Measurements from ENCODE around the gene IFI30. TPM values are rescaled to one million over a fixed set of nuclear protein-coding genes. Genes with fewer than 3 reads are reported as not detected.
A peak's percentile ranks its signal among the peaks of the same experiment; 100 is the strongest.

Gene IFI30
- total RNA-seq, 1 experiment from 2014 or later = 77.6 TPM

DNA sequence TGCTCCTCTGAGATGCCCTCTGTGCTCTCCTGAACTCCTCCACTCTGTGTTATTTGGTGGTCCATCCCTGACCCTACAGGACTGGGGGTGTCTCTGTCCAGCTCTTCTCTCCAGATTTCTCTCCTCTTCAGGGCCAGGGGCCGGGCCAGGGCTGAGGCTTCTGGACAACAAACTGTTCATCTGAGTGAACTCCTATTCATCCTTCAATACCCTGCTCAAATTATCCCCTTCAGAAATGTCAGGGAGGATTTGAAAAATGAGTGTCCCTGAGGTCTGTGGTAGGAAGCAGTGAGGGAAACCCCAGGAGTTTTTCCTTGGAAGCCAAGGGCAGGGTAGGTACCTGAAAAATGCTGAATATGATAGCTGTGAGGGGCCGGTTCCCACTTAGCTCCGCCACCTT, 45.0 kb downstream of the IFI30 start:
- in situ Hi-C loops (cut with HindIII; ENCODE audit: low sequenced_read_pairs) = no loop called here
- DNase-seq (ENCODE audit: low spot score) = no peak

DNA sequence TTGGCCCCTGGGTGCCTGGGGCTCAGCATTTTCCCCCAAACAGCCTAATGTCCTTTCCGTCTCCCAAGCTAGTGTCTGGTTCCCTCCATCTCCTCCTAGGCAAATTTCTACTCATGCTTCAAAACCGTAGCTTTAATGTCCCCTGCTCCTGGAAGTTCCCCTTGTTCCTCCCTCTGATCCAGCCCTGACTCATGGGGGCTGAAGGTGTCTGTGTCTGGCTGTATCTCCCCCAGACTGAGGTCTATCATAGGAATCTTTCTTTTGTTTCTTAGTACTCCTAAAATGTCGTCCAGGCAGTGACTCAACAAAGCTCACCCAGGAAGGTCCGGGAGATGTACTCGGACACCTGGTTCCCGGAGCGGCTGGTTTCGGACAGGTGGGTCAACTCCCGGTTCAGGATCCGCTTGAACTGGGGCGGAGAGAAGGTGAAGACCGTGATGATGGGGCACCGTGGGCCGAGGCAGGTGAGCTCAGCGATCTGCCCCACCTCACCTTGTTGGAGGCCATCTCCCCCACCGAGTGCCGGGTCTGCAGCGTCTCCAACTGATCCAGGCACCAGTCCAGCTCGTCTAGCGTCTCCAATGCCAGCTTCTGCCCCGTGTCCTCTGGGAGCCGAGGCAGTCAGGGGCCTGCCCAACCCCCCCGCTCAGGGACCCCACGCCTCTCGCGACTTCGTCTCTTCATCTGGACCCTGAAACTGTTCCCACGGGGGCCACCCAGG, 46.5 kb downstream of the IFI30 start:
- in situ Hi-C loops (cut with HindIII; ENCODE audit: low sequenced_read_pairs) = no loop called here
- DNase-seq (ENCODE audit: low spot score) = no peak

DNA sequence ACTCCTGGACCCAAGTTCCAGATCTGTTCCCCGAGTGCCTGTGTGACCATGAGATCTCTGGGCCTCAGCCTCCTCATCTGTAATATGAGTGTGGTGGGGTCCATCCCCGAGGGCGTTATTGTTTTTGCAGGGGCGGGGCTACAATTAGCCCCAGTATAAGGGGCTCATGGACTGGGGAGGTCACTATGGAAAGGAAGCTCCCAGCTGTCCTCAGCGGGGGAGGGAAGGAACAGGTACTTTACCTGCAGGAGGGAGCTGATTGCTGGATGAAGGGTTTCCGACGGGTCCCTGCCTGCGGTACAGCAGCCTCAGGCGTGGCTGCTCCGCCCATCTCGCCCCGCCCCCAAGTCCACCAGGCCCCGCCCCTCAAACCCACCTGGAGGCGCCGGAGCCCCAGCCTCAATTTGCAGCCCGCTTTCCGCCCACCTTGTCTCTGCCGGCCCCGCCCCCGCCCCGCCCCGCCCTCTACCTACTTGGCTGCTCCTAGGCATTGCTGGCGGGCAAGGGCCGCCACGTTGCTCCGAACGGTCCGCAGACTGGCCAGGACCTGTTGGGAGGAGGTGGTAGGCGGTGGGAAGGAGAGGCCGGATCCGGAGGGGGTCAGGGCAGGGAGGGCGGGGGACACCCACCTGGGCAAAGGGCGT, 47.1 kb downstream of the IFI30 start:
- in situ Hi-C loops (cut with HindIII; ENCODE audit: low sequenced_read_pairs) = no loop called here
- no peak for DNase-seq (ENCODE audit: low spot score)

DNA sequence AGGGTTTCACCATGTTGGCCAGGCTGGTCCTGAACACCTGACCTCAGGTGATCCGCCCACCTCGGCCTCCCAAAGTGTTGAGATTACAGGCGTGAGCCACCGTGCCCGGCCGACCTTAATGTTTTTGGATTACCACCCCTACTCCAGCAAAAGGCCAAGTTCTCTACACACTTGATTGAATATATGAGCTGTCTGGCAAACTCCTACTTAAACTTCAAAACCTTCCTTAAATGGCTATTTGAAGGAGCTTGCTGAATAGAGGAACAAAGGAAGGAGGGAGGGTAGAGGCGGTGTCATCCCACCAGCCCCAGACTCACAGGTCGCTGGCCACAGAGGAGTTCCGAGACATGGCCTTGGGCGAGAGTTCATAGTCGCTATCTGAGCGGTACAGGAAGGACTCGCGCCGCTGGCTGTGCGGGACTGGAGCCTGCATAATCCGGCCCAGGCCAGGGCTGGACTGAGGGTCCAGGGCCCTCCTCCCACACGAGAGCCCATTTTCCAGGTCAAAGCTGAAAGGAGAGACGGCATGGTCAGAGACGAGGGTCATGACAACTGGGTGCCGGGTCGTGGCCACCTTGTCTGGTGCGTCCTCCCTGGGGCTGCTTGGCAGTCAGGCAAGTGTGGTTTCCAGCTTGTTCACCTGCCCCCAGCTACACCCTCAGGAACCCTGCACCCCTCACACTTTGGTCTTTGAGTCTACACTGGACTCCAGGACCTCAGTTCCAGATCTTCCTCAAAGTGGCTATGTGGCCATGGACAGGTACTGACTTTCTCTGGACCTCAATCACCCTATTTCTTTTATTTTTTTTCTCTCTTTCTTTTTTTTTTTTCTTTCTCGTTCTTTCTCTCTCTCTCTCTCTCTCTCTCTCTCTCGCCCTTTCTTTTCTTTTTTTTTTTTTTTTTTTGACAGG, 48.5 kb downstream of the IFI30 start:
- no peak for DNase-seq (ENCODE audit: low spot score)
- in situ Hi-C loops (cut with HindIII; ENCODE audit: low sequenced_read_pairs) = no loop called here

DNA sequence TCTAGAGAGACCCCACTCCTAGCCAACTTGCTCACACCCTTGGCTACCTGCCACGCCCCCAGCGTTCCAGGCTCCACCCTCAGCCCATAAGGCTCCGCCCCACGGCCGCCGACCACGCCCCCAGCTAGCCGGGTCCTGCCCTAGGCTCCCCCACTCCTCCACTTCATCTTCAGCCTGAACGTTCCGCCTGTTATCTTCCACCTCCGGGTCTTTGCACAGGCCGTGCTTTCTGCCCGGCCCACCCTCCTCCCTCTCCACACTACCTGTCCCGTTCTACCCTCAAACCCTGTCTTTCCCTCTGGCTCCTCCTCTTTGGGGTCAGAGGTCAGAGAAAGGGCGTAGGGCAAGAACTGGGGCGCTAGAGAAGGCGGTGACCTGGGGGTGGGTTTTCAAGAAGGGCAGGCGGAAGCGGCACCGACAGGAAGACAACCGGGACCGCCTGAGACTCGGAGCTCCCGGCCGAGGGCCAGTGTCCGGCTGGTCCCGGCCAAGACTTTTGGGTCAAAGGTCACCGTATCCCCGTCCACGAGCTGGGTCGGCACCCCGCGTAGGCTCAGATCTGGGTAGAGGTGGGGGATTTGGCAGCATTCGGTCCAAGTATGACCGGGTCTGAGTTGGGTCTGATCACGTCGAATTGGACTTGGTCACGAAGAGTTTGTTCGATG, 50.4 kb downstream of the IFI30 start:
- peak; percentile 56 for DNase-seq (ENCODE audit: low spot score)
- in situ Hi-C loops (cut with HindIII; ENCODE audit: low sequenced_read_pairs) = no loop called here

DNA sequence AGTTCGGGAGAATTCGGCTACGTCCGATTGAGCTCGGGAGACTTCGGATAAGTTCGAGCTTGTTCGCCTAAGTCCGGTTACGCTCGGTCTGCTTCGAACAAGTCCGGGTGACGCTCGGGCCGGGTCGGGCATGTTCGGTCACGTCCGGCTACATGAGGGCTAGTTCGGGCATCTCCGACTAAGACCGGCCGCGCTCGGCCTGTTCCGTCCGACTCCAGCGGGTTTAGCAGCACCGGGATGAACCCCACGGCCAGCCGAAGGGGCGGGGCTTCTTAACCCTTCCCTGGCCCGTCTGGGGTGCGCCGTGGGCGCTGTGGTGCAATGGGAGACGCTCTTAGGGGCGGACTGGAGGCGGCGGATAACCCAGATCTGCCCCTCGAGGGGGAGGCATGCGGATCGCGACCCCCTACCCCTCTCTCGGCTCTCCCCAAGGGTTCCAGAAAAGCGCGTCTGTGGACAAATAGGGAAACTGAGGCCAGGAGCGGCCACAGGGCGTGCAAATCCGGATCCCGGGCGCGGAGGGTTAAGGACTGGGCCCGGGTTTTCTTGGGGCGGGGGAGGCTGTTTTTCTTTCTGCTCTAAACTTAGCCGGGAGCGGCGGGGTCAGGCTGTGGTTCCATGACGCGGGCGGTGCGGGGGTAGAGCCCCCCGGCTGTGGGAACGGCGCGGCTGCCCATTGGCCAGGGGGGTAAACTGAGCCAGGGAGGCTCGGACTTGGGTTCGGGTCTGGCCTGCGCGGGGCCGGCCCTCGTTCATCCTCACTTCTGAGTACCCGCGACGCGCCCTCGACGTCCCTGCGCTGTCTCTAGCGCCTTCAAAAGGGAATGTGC, 51.1 kb downstream of the IFI30 start:
- DNase-seq (ENCODE audit: low spot score) = peak; percentile 91
- in situ Hi-C loops (cut with HindIII; ENCODE audit: low sequenced_read_pairs) = no loop called here

DNA sequence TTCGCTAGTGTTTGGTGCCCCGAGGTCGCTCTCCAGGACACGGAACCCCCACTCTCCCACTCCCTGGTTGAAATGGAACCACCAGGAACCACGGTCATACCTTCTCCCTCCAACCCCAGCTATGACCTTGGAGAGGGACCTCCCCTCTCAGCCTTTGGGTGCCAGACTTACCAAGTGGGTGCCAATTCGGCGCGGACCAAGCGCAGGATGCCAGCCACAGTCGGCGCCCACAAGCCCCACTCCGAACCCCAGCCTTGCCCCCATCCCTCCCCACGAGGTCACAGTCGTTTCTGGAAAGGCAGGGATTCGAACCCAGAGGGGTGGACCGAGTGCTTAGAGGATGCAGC, 51.7 kb downstream of the IFI30 start:
- in situ Hi-C loops (cut with HindIII; ENCODE audit: low sequenced_read_pairs) = no loop called here
- DNase-seq (ENCODE audit: low spot score) = no peak

DNA sequence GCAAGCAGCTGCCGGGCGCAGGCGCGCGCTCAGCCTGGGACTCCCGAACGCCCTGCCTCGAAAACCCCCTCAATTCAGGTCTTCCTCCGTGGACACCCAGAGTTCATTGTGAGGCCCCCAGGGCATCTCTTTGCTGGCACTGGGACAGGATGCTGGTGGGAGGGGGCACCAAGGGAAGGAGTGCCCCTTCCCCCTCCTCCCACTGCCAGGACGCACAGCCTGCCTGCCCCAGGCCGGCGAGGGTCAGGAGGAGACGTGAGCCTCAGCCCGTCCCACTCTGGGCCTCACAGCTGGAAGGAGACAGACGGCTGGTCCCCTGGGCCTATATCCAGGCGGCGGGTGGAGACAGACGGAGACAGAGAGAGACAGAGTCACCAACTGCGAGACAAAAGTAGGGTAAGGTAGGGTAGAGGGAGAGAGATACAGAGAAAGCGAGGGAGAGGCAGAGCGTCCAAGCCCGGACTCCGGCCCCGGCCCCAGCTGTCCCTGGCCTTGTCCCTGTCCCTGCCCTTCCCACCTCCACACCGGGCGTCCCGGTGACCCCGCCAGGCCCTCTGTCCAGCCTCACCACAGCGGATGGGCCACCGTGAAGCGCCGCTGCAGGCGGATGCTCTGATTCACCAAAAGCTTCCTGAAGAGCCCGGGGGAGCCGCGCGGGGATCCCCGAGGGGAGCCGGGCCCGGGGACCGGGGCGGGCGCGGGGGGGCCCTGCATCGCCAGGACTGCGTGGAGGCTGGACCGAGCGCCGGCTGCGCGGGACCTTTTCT, 52.3 kb downstream of the IFI30 start, which contains the start of gene PDE4C:
PDE4C (minus strand) TSS at position 737 of the 767 bp plus-strand sequence; CDS start at position 714, 23 bp downstream.
- DNase-seq (ENCODE audit: low spot score) = no peak

DNA sequence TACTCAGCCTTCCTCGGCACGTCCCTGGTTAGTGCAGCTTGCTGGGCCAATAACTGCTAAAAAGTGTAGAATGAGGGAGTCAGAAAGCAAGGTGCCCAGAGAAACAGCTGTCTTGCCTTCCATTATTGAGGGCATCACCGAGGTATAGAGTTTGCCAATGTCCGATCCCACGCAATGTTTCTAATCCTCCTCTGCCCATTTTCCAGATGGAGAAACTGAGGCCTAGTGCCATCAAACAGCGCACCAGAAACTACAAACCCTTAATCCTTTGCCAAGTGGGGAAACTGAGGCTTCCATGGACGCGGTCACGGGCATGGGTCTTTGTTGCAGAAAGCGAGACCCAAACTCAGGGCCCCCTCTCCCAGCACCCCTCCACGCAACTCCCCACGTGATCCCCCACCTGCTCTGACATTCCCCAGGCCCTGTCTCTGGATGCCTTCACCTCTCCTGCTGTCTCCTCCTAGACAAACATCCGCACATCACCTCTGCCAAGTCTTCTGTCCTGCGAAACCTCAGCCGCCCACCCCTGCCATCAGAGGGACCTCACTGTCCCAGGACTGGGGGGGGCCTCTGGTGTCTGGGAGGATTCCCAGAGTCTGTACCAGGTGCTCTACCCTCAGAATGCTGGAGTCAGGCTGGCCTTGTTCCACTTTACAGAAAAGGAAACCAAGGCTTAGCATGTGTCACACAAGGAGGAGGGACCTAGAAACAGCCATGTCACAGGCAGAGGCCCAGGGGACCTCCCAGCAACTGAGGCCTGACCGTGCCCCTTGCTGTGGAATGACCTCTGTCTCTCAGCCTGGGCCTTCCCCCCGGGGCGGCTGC, 53.6 kb downstream of the IFI30 start:
- in situ Hi-C loops (cut with HindIII; ENCODE audit: low sequenced_read_pairs) = no loop called here
- DNase-seq (ENCODE audit: low spot score) = no peak

More for the DNA sequence above, 52.3 kb downstream of the IFI30 start, which contains the start of gene PDE4C:
- in situ Hi-C loops (cut with HindIII; ENCODE audit: low sequenced_read_pairs) = no loop called here

Other genes with a start within 250 kb of the IFI30 start
- gene CCDC124, start 240.8 kb upstream of the IFI30 start, total RNA-seq (2014; rRNA removed; shearing (Covaris generic)) = 181 and 230 TPM in 2 replicates
- gene KCNN1, start 206.7 kb upstream of the IFI30 start, total RNA-seq (2014; rRNA removed; shearing (Covaris generic)) = 13.2 and 16.0 TPM in 2 replicates
- gene ARRDC2, start 165.6 kb upstream of the IFI30 start, total RNA-seq (2014; rRNA removed; shearing (Covaris generic)) = 19.1 and 26.0 TPM in 2 replicates
- gene IL12RB1, start 86.9 kb upstream of the IFI30 start, total RNA-seq (2014; rRNA removed; shearing (Covaris generic)) = not detected in 2 replicates
- gene MAST3, start 76.0 kb upstream of the IFI30 start, total RNA-seq (2014; rRNA removed; shearing (Covaris generic)) = 1.2 and 2.6 TPM in 2 replicates
- gene PIK3R2, start 20.6 kb upstream of the IFI30 start, total RNA-seq (2014; rRNA removed; shearing (Covaris generic)) = 7.9 and 31.5 TPM in 2 replicates
- 30.4 and 67.0 TPM in 2 replicates for gene MPV17L2, start 19.4 kb downstream of the IFI30 start, total RNA-seq (2014; rRNA removed; shearing (Covaris generic))
- gene RAB3A, start 30.2 kb downstream of the IFI30 start, total RNA-seq (2014; rRNA removed; shearing (Covaris generic)) = 0.14 and 2.0 TPM in 2 replicates
- gene PDE4C, start 52.6 kb downstream of the IFI30 start, total RNA-seq (2014; rRNA removed; shearing (Covaris generic)) = 11.1 and 17.0 TPM in 2 replicates
- 0.37 and 0.47 TPM in 2 replicates for gene IQCN, start 100.6 kb downstream of the IFI30 start, total RNA-seq (2014; rRNA removed; shearing (Covaris generic))
- gene JUND, start 107.8 kb downstream of the IFI30 start, total RNA-seq (2014; rRNA removed; shearing (Covaris generic)) = 263 and 286 TPM in 2 replicates
- gene LSM4, start 149.3 kb downstream of the IFI30 start, total RNA-seq (2014; rRNA removed; shearing (Covaris generic)) = 539 and 749 TPM in 2 replicates
- 6.5 and 14.1 TPM in 2 replicates for gene PGPEP1, start 166.8 kb downstream of the IFI30 start, total RNA-seq (2014; rRNA removed; shearing (Covaris generic))
- gene GDF15, start 212.3 kb downstream of the IFI30 start, total RNA-seq (2014; rRNA removed; shearing (Covaris generic)) = 143 and 217 TPM in 2 replicates
- not detected in 2 replicates for gene LRRC25, start 223.8 kb downstream of the IFI30 start, total RNA-seq (2014; rRNA removed; shearing (Covaris generic))
- 272 and 351 TPM in 2 replicates for gene SSBP4, start 245.6 kb downstream of the IFI30 start, total RNA-seq (2014; rRNA removed; shearing (Covaris generic))